Measurements from ENCODE around the gene NIPBL.
"Not testable (repeated sequence)": the region's sequence is repeated elsewhere in the genome, so short reads cannot be mapped to it uniquely, and the experiment has no call there.

The NIPBL gene

DNA sequence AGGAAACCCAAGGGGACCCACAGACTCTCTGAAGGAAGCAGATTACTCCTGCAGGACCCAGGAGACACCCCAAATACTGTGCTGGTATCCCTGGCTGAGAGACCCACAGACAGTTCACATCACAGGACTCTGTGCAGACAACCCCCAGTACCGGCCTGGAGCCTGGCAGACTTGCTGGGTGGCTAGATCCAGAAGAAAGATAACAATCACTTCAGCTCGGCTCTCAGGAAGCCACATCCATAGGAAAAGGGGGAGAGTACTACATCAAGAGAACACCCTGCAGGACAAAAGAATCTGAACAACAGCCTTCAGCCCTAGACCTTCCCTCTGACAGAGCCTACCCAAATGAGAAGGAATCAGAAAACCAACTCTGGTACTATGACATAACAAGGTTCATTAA is 206.4 kb downstream of the NIPBL start:
- DNase-seq (ENCODE audit: low read depth in 2 of 2, low spot score in 1 of 2): not testable (repeated sequence)

GRCh38 chr5:37086026-37086425 is 209.5 kb downstream of the NIPBL start:
- not testable (repeated sequence) for DNase-seq (ENCODE audit: low read depth in 2 of 2, low spot score in 1 of 2)

GRCh38 chr5:37086466-37087173 is 210.1 kb downstream of the NIPBL start:
- DNase-seq (ENCODE audit: low read depth in 2 of 2, low spot score in 1 of 2): no peak

GRCh38 chr5:37088009-37088408 is 211.4 kb downstream of the NIPBL start:
- no peak for DNase-seq (ENCODE audit: low read depth in 2 of 2, low spot score in 1 of 2)

- no peak for DNase-seq (ENCODE audit: low read depth in 2 of 2, low spot score in 1 of 2)
Observed at GRCh38 chr5:37090123-37090726, 213.7 kb downstream of the NIPBL start.

- DNase-seq (ENCODE audit: low read depth in 2 of 2, low spot score in 1 of 2): no peak
Observed at GRCh38 chr5:37090781-37091180, 214.2 kb downstream of the NIPBL start.

GRCh38 chr5:37093795-37094194 is 217.2 kb downstream of the NIPBL start:
- DNase-seq (ENCODE audit: low read depth in 2 of 2, low spot score in 1 of 2): not testable (repeated sequence)

DNA sequence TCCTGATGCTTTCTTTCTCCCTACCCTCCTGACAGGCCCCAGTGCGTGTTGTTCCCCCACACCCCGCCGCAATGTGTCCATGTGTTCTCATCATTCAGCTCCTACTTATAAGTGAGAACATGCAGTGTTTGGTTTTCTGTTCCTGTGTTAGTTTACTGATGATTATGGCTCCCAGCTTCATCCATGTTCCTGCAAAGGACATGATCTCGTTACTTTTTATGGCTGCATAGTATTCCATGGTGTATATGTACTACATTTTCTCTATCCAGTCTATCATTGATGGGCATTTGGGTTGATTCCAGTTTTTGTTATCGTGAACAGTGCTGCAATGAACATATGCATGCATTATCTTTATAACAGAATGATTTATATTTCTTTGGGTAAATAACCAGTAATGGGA is 222.7 kb downstream of the NIPBL start:
- not testable (repeated sequence) for DNase-seq (ENCODE audit: low read depth in 2 of 2, low spot score in 1 of 2)

GRCh38 chr5:37103302-37103701 is 226.7 kb downstream of the NIPBL start:
- no peak for DNase-seq (ENCODE audit: low read depth in 2 of 2, low spot score in 1 of 2)

- no peak for DNase-seq (ENCODE audit: low read depth in 2 of 2, low spot score in 1 of 2)
Observed at GRCh38 chr5:37109338-37109737, 232.8 kb downstream of the NIPBL start.

GRCh38 chr5:37110135-37110534 is 233.6 kb downstream of the NIPBL start:
- no peak for DNase-seq (ENCODE audit: low read depth in 2 of 2, low spot score in 1 of 2)

- no peak for DNase-seq (ENCODE audit: low read depth in 2 of 2, low spot score in 1 of 2)
Observed at GRCh38 chr5:37111426-37112382, 235.1 kb downstream of the NIPBL start.

- no peak for DNase-seq (ENCODE audit: low read depth in 2 of 2, low spot score in 1 of 2)
Observed at GRCh38 chr5:37112383-37112991, 235.9 kb downstream of the NIPBL start.
